Islet of Langerhans (tissue), 1 donor: ENCODE data around the gene ATP13A5.

Experiments
- FAIRE-seq: peaks from one replicate; lab custom pipeline; 2011; peaks lifted over from hg19 to GRCh38; lab: Jason Lieb, UNC

The ATP13A5 gene

GRCh38 chr3:193253986-193254660, 124.4 kb downstream of the ATP13A5 start:
- no peak for FAIRE-seq

GRCh38 chr3:193250492-193250891, 128.1 kb downstream of the ATP13A5 start:
- FAIRE-seq, result no peak

- no peak for FAIRE-seq
Measured at GRCh38 chr3:193248848-193249468, 129.6 kb downstream of the ATP13A5 start.

GRCh38 chr3:193243571-193243970, 135.0 kb downstream of the ATP13A5 start:
- no peak for FAIRE-seq

GRCh38 chr3:193241716-193242115, 136.8 kb downstream of the ATP13A5 start:
- no peak for FAIRE-seq

- no peak for FAIRE-seq
Measured at GRCh38 chr3:193240850-193241706, 137.5 kb downstream of the ATP13A5 start, which contains the start of gene PLAAT1. TSS of gene PLAAT1 (plus strand) at chr3:193241222. CDS start at chr3:193255651, 14,429 bp downstream.

- FAIRE-seq, result no peak
Measured at GRCh38 chr3:193240436-193240849, 138.1 kb downstream of the ATP13A5 start.

GRCh38 chr3:193237030-193237429, 141.5 kb downstream of the ATP13A5 start:
- FAIRE-seq, result no peak

GRCh38 chr3:193236599-193236998, 142.0 kb downstream of the ATP13A5 start:
- FAIRE-seq, result no peak

GRCh38 chr3:193231201-193231600, 147.4 kb downstream of the ATP13A5 start:
- no peak for FAIRE-seq

GRCh38 chr3:193230610-193231009, 147.9 kb downstream of the ATP13A5 start:
- no peak for FAIRE-seq

GRCh38 chr3:193229851-193230420, 148.6 kb downstream of the ATP13A5 start:
- no peak for FAIRE-seq

GRCh38 chr3:193228206-193228605, 150.3 kb downstream of the ATP13A5 start:
- FAIRE-seq, result no peak

- FAIRE-seq, result no peak
Measured at GRCh38 chr3:193225302-193226125, 153.0 kb downstream of the ATP13A5 start.
